Mesothelial cell of epicardium (in vitro differentiated cells): Measurements from ENCODE around the gene OGDH. TPM values are rescaled to one million over a fixed set of nuclear protein-coding genes. Genes with fewer than 3 reads are reported as not detected.

ENCODE experiments used
- DNase-seq, 2 experiments: peaks; one replicate each; pipeline ENCODE4 v3.0.0; 2021; ENCODE audit warnings: low spot score in 2 of 2; ENCODE audit not compliant: unreplicated experiment in 2 of 2
- H3K27ac Mint-ChIP-seq: 2 replicates; pipeline ENCODE4 v1.8.0; 2021; ENCODE audit warnings: mixed read lengths
- H3K27me3 Mint-ChIP-seq: 2 replicates; pipeline ENCODE4 v1.8.0; 2021; ENCODE audit warnings: low read depth, mixed read lengths
- H3K36me3 Mint-ChIP-seq: 2 replicates; pipeline ENCODE4 v1.8.0; 2021; ENCODE audit warnings: mixed read lengths
- H3K4me1 Mint-ChIP-seq: 2 replicates; pipeline ENCODE4 v1.8.0; 2021; ENCODE audit warnings: mixed read lengths
- H3K4me3 Mint-ChIP-seq: 2 replicates; pipeline ENCODE4 v1.8.0; 2021; ENCODE audit warnings: mild to moderate bottlenecking, moderate library complexity, mixed read lengths
- H3K9me3 Mint-ChIP-seq: 2 replicates; pipeline ENCODE4 v1.8.0; 2021; ENCODE audit warnings: mixed read lengths
- CTCF ChIP-seq: fragments of 200-600 bp; sonication (generic); IDR thresholded peaks from one replicate; pipeline ENCODE4 v1.5.0; 2021; ENCODE audit warnings: antibody characterized with exemption; ENCODE audit not compliant: unreplicated experiment
- total RNA-seq: library from RNA; stranded (reverse); gene quantifications from 3 replicates; pipeline ENCODE4 v1.2.1, GENCODE V29; 2021

Gene OGDH
- total RNA-seq, 1 donor from 2014 or later, result 71.2 TPM

- Mint-ChIP-seq H3K4me1 (peaks cover 19% of the 10 kb centered on the region), H3K27me3 (no peaks in the 10 kb centered on the region), H3K27ac (peak overlapping the region; percentile 9), H3K36me3 (peaks cover 14% of the 10 kb centered on the region), H3K9me3 (peaks cover 3% of the 10 kb centered on the region), H3K4me3 (no peak overlapping the region)
- no peak for DNase-seq
- no peak for TF ChIP-seq CTCF
Measured at GRCh38 chr7:44754802-44755697, 148.6 kb downstream of the OGDH start.

GRCh38 chr7:44755698-44756627 lies 149.5 kb downstream of the OGDH start:
- no peak overlapping the region for H3K4me3 Mint-ChIP-seq
- H3K9me3 Mint-ChIP-seq, result peaks cover 3% of the 10 kb centered on the region
- peaks cover 14% of the 10 kb centered on the region for H3K36me3 Mint-ChIP-seq
- H3K27me3 Mint-ChIP-seq, result no peaks in the 10 kb centered on the region
- no peak for TF ChIP-seq CTCF
- H3K4me1 Mint-ChIP-seq, result peaks cover 11% of the 10 kb centered on the region
- peak overlapping the region; percentile 9 for H3K27ac Mint-ChIP-seq
- no peak for DNase-seq

GRCh38 chr7:44756904-44757303 lies 150.5 kb downstream of the OGDH start:
- Mint-ChIP-seq H3K4me1 (peaks cover 7% of the 10 kb centered on the region), H3K9me3 (peaks cover 3% of the 10 kb centered on the region), H3K4me3 (no peak overlapping the region), H3K36me3 (peaks cover 13% of the 10 kb centered on the region), H3K27ac (no peak overlapping the region), H3K27me3 (no peaks in the 10 kb centered on the region)
- TF ChIP-seq CTCF, result no peak
- DNase-seq, result no peak

GRCh38 chr7:44757311-44757710 lies 150.9 kb downstream of the OGDH start:
- TF ChIP-seq CTCF, result no peak
- peaks cover 7% of the 10 kb centered on the region for H3K4me1 Mint-ChIP-seq
- H3K27me3 Mint-ChIP-seq, result no peaks in the 10 kb centered on the region
- H3K9me3 Mint-ChIP-seq, result peaks cover 3% of the 10 kb centered on the region
- peaks cover 15% of the 10 kb centered on the region for H3K36me3 Mint-ChIP-seq
- no peak overlapping the region for H3K27ac Mint-ChIP-seq
- no peak for DNase-seq
- no peak overlapping the region for H3K4me3 Mint-ChIP-seq

GRCh38 chr7:44757739-44758138 lies 151.3 kb downstream of the OGDH start:
- no peak overlapping the region for H3K4me3 Mint-ChIP-seq
- H3K27me3 Mint-ChIP-seq, result no peaks in the 10 kb centered on the region
- TF ChIP-seq CTCF, result no peak
- H3K36me3 Mint-ChIP-seq, result peaks cover 13% of the 10 kb centered on the region
- no peak for DNase-seq
- no peak overlapping the region for H3K27ac Mint-ChIP-seq
- peaks cover 7% of the 10 kb centered on the region for H3K4me1 Mint-ChIP-seq
- no peaks in the 10 kb centered on the region for H3K9me3 Mint-ChIP-seq

Other genes with a start within 250 kb of the OGDH start
- 104 to 107 TPM (median 105 TPM) in 3 replicates for gene NUDCD3, start 116.0 kb upstream of the OGDH start, total RNA-seq
- gene NPC1L1, start 65.3 kb upstream of the OGDH start, total RNA-seq, result 0.07 to 0.20 TPM in 2 of 3 replicates, not detected in the other
- 89.0 to 104 TPM (median 96.8 TPM) in 3 replicates for gene DDX56, start 32.7 kb upstream of the OGDH start, total RNA-seq
- gene TMED4, start 24.4 kb upstream of the OGDH start, total RNA-seq, result 97.0 to 97.7 TPM (median 97.6 TPM) in 3 replicates
- 164 to 169 TPM (median 164 TPM) in 3 replicates for gene ZMIZ2, start 142.2 kb downstream of the OGDH start, total RNA-seq
- 935 to 982 TPM (median 943 TPM) in 3 replicates for gene PPIA, start 190.1 kb downstream of the OGDH start, total RNA-seq
- 150 to 156 TPM (median 156 TPM) in 3 replicates for gene H2AZ2, start 241.5 kb downstream of the OGDH start, total RNA-seq